OCI-LY3 (cell line): Measurements from ENCODE around the gene GRIP2.

Source experiments
- H2AFZ ChIP-seq: fragments of 200-600, 300-600 bp; shearing (Covaris generic); 2 replicates; pipeline ENCODE4 v1.6.0; 2014; ENCODE audit warnings: antibody characterized with exemption, low read depth, low read length
- H3K27ac ChIP-seq: fragments of 200-600, 300-600 bp; sonication (generic); 2 replicates; pipeline ENCODE4 v1.5.1; 2014; ENCODE audit warnings: mild to moderate bottlenecking, low read length, moderate library complexity, mixed read lengths
- H3K27me3 ChIP-seq: fragments of 200-600, 300-600 bp; sonication (generic); 2 replicates; pipeline ENCODE4 v1.6.1; 2014; ENCODE audit warnings: low read depth, low read length, mixed read lengths
- H3K36me3 ChIP-seq: fragments of 200-600, 300-600 bp; sonication (generic); replicated peaks from 2 replicates; pipeline ENCODE3; 2014; ENCODE audit warnings: low read depth, low read length, mixed read lengths
- H3K4me1 ChIP-seq: fragments of 300-600, 200-600 bp; sonication (generic); 2 replicates; pipeline ENCODE4 v1.6.1; 2014; ENCODE audit warnings: low read length, mixed read lengths
- H3K4me2 ChIP-seq: fragments of 200-600, 300-600 bp; sonication (generic); 2 replicates; pipeline ENCODE4 v1.6.1; 2014; ENCODE audit warnings: low read length, mixed read lengths
- H3K4me3 ChIP-seq: fragments of 300-600, 200-600 bp; sonication (generic); 2 replicates; pipeline ENCODE4 v1.5.1; 2014; ENCODE audit warnings: antibody characterized with exemption, mild to moderate bottlenecking, low read length, moderate library complexity
- H3K79me2 ChIP-seq: fragments of 300-600, 200-600 bp; shearing (Covaris generic); 2 replicates; pipeline ENCODE4 v1.6.1; 2014; ENCODE audit warnings: mild to moderate bottlenecking, low read length, mixed read lengths
- H3K9ac ChIP-seq: fragments of 300-600, 200-600 bp; shearing (Covaris generic); 2 replicates; pipeline ENCODE4 v1.6.0; 2014; ENCODE audit warnings: mild to moderate bottlenecking, low read length, moderate library complexity
- H3K9me3 ChIP-seq: fragments of 200-600, 300-600 bp; shearing (Covaris generic); 2 replicates; pipeline ENCODE4 v1.6.1; 2014; ENCODE audit warnings: low read length, mixed read lengths; ENCODE audit not compliant: insufficient read depth
- H4K20me1 ChIP-seq: fragments of 200-600, 300-600 bp; sonication (generic); 2 replicates; pipeline ENCODE4 v1.6.1; 2016; ENCODE audit warnings: low read length, mixed read lengths; ENCODE audit not compliant: insufficient read depth
- CTCF ChIP-seq: fragments of 200-600, 300-600 bp; sonication (generic); IDR thresholded peaks from 2 replicates; pipeline ENCODE4 v1.5.1; 2014; ENCODE audit warnings: antibody characterized with exemption, low read length, low read depth
- EZH2phosphoT487 ChIP-seq: fragments of 200-600 bp; shearing (Covaris generic); IDR thresholded peaks from 2 replicates; pipeline ENCODE4 v1.6.1; 2018; ENCODE audit warnings: antibody characterized with exemption, mixed run types, low read depth

GRIP2 gene

GRCh38 chr3:14475621-14476020 is 64.5 kb downstream of the GRIP2 start:
- Histone ChIP-seq H2AFZ (no peak overlapping the region), H3K27me3 (no peaks in the 10 kb centered on the region), H3K36me3 (peaks cover 92% of the 10 kb centered on the region), H4K20me1 (0 out of 2 replicates have a peak, but pooled peaks cover 2% of the 10 kb centered on the region), H3K9ac (no peak overlapping the region), H3K9me3 (no peaks in the 10 kb centered on the region), H3K4me1 (no peaks in the 10 kb centered on the region), H3K4me2 (no peak overlapping the region), H3K4me3 (no peak overlapping the region), H3K79me2 (no peaks in the 10 kb centered on the region), H3K27ac (no peak overlapping the region)
- TF ChIP-seq EZH2phosphoT487 (no peak), CTCF (no peak)

DNA sequence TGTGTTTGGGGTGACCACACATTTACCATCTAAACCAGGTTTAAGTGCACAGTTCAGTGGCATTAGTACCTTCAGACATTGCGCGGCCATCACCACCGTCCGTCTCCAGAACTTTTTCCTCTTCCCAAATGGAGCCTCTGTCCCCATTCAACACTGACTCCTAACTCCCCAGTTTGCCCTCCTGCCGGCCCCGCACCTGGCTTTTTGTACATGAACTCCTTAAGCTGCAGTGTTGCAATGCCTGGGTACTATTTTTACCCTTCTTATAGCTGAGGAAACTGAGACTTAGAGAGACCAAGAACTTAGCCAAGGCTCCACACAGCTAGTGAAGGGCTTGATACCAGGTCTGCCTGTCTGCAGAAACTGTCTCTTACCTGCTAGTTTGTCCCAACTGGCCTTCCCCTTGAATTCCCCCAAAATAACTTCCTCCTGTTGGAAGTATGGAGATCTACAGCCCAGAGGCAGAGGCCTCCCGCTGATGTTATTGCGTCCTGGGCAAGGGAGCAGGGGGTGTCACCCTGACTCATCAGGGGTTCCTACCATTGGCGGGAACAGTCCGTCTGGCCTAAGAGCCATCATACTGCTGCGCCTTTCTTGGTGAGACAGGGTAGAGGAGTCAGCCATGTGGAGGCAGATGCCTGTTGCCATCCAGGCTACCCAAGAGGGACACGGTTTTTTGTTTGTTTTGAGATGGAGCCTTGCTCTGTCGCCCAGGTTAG is 65.6 kb downstream of the GRIP2 start:
- Histone ChIP-seq H3K27ac (no peak overlapping the region), H3K27me3 (no peaks in the 10 kb centered on the region), H3K79me2 (no peaks in the 10 kb centered on the region), H4K20me1 (no peaks in the 10 kb centered on the region), H3K9ac (no peak overlapping the region), H2AFZ (no peak overlapping the region), H3K4me1 (no peaks in the 10 kb centered on the region), H3K9me3 (no peaks in the 10 kb centered on the region), H3K4me2 (no peak overlapping the region), H3K36me3 (peaks cover 92% of the 10 kb centered on the region), H3K4me3 (no peak overlapping the region)
- TF ChIP-seq EZH2phosphoT487 (no peak), CTCF (no peak)

- Histone ChIP-seq H3K9ac (no peak overlapping the region), H3K9me3 (no peaks in the 10 kb centered on the region), H3K27ac (no peak overlapping the region), H3K4me2 (no peak overlapping the region), H3K36me3 (peaks cover 92% of the 10 kb centered on the region), H3K27me3 (no peaks in the 10 kb centered on the region), H4K20me1 (no peaks in the 10 kb centered on the region), H2AFZ (no peak overlapping the region), H3K4me3 (no peak overlapping the region), H3K4me1 (no peaks in the 10 kb centered on the region), H3K79me2 (peaks cover 3% of the 10 kb centered on the region; the same call in 1 of the 2 replicates)
- TF ChIP-seq EZH2phosphoT487 (no peak), CTCF (no peak)
Measured at GRCh38 chr3:14473411-14473891, 66.7 kb downstream of the GRIP2 start.

- Histone ChIP-seq H2AFZ (no peak overlapping the region), H3K9me3 (no peaks in the 10 kb centered on the region), H3K4me2 (no peak overlapping the region), H3K4me3 (no peak overlapping the region), H3K36me3 (peaks cover 91% of the 10 kb centered on the region), H3K27ac (no peak overlapping the region), H3K27me3 (no peaks in the 10 kb centered on the region), H4K20me1 (no peaks in the 10 kb centered on the region), H3K9ac (no peak overlapping the region), H3K79me2 (peaks cover 4% of the 10 kb centered on the region; the same call in 1 of the 2 replicates), H3K4me1 (peaks cover 4% of the 10 kb centered on the region)
- TF ChIP-seq EZH2phosphoT487, result no peak
- TF ChIP-seq CTCF, result no peak
Measured at GRCh38 chr3:14472471-14473351, 67.4 kb downstream of the GRIP2 start.
